Caki2 (cell line): ENCODE measurements around the gene FRAT1. TPM values are rescaled to one million over a fixed set of nuclear protein-coding genes. Genes with fewer than 3 reads are reported as not detected.

ENCODE experiments used
- DNase-seq: peaks from one replicate; pipeline ENCODE4 v3.0.0-alpha.2; 2015; ENCODE audit warnings: low read depth
- in situ Hi-C: cut with HindIII; loops from 2 replicates; pipeline ENCODE4 v1.10.0; 2016; ENCODE audit warnings: low sequenced_read_pairs, low pct_unique_long_range_greater_than_20kb, mixed read lengths
- total RNA-seq: library from RNA; depleted of rRNA; stranded (reverse); fragments of >200 nt; shearing (Covaris generic); gene quantifications from 2 replicates; pipeline ENCODE4 v1.2.3, GENCODE V29; 2014; ENCODE audit warnings: low replicate concordance; rRNA removed

Gene FRAT1
- total RNA-seq, 1 experiment from 2014 or later, result 1.0 TPM

DNA sequence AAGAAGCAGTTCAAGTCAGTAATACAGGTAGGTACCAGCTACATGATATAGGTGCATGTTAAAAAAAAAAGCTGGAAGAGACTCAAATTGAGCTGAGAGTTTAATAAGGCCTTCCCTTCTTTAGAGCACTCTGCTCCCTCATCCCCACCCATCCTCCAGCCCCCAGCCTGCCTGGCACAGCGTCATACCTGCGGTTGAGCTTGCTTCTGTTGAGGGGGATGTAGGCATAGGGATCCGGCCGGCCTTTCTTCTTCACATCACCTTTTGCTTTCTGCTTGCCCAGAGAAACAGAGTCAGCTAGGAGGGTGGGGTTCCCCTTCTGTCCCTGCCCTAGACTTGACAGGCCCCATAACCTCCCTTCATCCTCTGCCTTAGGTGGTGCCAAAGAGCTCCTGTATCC is 39.3 kb downstream of the FRAT1 start:
- no peak for DNase-seq
- in situ Hi-C loops, result no loop called here

GRCh38 chr10:97358781-97359180 is 39.7 kb downstream of the FRAT1 start:
- DNase-seq, result no peak
- in situ Hi-C loops, result no loop called here

DNA sequence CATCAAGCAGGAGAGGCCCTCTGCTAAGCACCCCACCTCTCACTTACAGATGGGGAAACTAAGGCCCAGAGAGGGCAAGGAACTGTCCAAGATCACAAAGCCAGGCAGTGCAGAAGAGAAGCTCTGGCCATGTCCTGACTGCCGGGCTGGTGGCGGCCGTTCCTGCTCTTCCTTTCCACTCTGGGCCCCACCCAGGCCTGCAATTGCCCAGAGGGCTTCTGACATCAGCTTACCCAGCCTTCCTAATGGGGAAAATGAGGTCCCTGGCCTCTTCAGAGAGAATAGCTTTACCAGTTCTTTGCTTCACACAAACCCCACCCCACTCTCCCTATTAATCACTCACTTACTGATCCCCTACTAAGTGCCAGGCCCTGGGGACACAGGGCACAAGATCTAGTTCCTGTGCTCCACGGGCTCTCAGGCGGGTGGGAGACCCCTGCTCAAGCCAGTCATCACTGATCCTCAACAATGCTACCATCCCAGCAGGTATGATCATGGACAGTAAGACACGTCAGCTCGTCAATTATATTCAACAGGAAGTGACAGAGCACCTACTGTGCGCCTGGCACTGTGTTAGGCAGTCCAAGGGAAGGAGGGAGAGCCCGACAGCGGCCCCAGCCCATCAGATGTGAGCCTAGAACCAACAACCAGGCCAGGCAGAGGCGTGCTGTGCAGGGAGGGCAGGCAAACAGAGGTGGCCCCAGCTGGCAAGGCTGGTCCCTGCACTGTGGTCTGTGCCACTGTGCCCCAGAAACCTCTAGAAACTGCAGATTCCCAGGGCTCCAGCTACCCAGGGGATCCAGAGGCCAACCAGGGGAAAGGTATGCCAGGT is 41.9 kb downstream of the FRAT1 start:
- DNase-seq, result no peak
- in situ Hi-C loops, result no loop called here

- in situ Hi-C loops, result no loop called here
- no peak for DNase-seq
Observed at GRCh38 chr10:97361537-97361901, 42.4 kb downstream of the FRAT1 start.

DNA sequence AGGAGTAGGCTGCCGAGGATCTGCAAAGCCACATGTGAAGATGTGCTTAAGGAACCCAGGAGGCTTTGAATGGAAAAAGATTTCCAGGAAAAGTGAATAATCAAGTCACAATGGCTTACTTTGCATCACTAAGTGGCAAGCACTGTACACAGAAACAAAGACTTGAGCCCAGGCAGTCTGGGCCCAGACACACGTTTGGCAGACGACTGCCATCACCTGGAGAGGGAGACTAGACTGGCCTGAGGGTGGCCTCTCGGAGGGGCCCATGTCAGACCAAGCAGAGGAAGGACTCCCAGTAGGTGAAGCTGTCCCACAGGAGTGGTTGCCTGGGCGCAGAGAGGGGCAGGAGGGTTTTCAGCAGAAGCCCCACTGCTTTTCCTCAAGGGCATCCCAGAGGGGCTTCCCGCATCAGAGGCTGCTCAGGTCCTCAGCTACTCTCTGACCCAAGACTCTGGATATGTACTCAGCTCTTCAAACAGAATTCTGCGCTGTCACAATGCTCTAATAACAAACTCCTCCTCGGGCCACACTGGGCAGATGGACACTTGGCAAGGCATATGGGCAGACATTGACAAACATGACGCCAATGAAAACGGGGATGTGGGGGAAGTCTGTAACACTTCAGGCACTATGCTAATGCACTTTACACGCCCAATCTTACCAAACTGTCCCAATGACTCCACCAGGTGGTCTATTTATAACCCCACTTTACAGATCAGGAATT is 43.4 kb downstream of the FRAT1 start:
- in situ Hi-C loops, result no loop called here
- no peak for DNase-seq

- in situ Hi-C loops, result no loop called here
- no peak for DNase-seq
Observed at GRCh38 chr10:97363071-97363470, 44.0 kb downstream of the FRAT1 start.

DNA sequence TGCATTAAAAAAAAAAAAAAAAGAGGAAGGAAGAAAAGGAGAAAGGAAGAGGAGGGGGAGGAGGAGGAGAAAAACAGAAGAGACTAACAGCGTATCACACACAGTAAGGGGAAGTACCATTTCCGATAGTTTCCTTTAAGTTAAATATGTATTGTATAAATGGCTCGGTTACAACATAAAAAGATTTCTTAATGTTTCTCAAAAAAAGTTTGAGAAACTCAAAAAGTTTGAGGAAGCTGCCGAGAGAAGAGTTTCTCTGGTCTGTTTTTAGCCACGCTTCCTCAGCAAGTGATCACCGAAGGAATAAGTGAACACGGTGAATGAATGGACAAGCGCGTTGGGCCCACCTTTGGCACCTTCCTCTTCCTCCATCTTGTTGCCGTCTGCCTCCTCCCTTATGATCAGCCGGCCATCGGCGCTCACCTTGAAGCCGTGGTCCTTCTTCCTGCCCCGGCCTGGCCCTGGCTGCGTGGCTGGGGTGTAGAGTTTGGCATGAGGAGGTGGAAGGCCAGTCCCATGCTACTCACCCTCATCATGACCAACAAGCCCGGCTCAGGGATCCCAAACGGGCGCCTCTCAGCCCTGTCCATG is 46.8 kb downstream of the FRAT1 start:
- DNase-seq, result no peak

GRCh38 chr10:97366572-97366971 is 47.5 kb downstream of the FRAT1 start:
- in situ Hi-C loops, result no loop called here
- no peak for DNase-seq

More for the DNA sequence above, 46.8 kb downstream of the FRAT1 start:
- in situ Hi-C loops, result no loop called here

- no peak for DNase-seq
- in situ Hi-C loops, result no loop called here
Observed at GRCh38 chr10:97367126-97367649, 48.1 kb downstream of the FRAT1 start.

Other genes starting within 250 kb of the FRAT1 start
- 0.03 and 0.49 TPM in 2 replicates for gene SLIT1, start 133.3 kb upstream of the FRAT1 start, total RNA-seq
- 1.7 and 4.5 TPM in 2 replicates for gene ARHGAP19, start 26.6 kb upstream of the FRAT1 start, total RNA-seq
- gene FRAT2, start 15.5 kb downstream of the FRAT1 start, total RNA-seq, result 3.2 and 9.1 TPM in 2 replicates
- 15.5 and 19.9 TPM in 2 replicates for gene RRP12, start 82.1 kb downstream of the FRAT1 start, total RNA-seq
- gene PGAM1, start 106.9 kb downstream of the FRAT1 start, total RNA-seq, result 1,147 and 1,402 TPM in 2 replicates
- gene EXOSC1, start 126.7 kb downstream of the FRAT1 start, total RNA-seq, result 52.6 and 63.7 TPM in 2 replicates
- gene ZDHHC16, start 126.9 kb downstream of the FRAT1 start, total RNA-seq, result 78.4 and 78.6 TPM in 2 replicates
- 40.6 and 48.4 TPM in 2 replicates for gene MMS19, start 179.2 kb downstream of the FRAT1 start, total RNA-seq
- gene UBTD1, start 179.7 kb downstream of the FRAT1 start, total RNA-seq, result 13.0 and 23.3 TPM in 2 replicates